Mucosa of descending colon (tissue), 3 donors: ENCODE data around the gene DLGAP1. TPM values are rescaled to one million over a fixed set of nuclear protein-coding genes. Genes with fewer than 3 reads are reported as not detected.

Experiments
- ATAC-seq: fragments of 200-7000 bp; cut with Tn5 transposase; one replicate; pipeline ENCODE4 v1.9.1; 2020; ENCODE audit warnings: mild to moderate bottlenecking, moderate library complexity
- DNase-seq, 3 donors: peaks; one replicate each; pipeline ENCODE4 v3.0.0-alpha.2; 2020
- H3K36me3 ChIP-seq: fragments of 200-600 bp; one replicate; pipeline ENCODE4 v1.8.0; 2021; ENCODE audit warnings: low read depth, mild to moderate bottlenecking
- H3K4me1 ChIP-seq: fragments of 200-600 bp; one replicate; pipeline ENCODE4 v1.8.0; 2021; ENCODE audit warnings: low read depth, mild to moderate bottlenecking
- H3K4me3 ChIP-seq: fragments of 200-600 bp; one replicate; pipeline ENCODE4 v1.8.0; 2021; ENCODE audit warnings: mild to moderate bottlenecking
- H3K9me3 ChIP-seq: fragments of 200-600 bp; one replicate; pipeline ENCODE4 v1.8.0; 2021; ENCODE audit warnings: mild to moderate bottlenecking
- CTCF ChIP-seq: fragments of 200-600 bp; IDR thresholded peaks from one replicate; pipeline ENCODE4 v1.8.0; 2022; ENCODE audit warnings: antibody characterized with exemption, mild to moderate bottlenecking
- intact Hi-C, 2 donors: fragments of 100-400 bp; cut with DNase I in 1 of 2; cut with micrococcal nuclease in 1 of 2; formaldehyde crosslinking; loops; one replicate each; pipeline versions ENCODE4 v1.11.0 to v1.11.1; 2022; cut with DNase I, micrococcal nuclease
- total RNA-seq, 3 donors: library from RNA; stranded (reverse); fragmentation: NEBNext Ultra II Directional in 2 of 3; extraction: Animal tissue kit (Norgen Biotek cat#: 25700) in 2 of 3; gene quantifications; one replicate each; pipeline versions ENCODE4 v1.2.1 to v1.2.4, GENCODE V29; 2021 to 2023
- donor health status: DM: no; HTN: no; CAD: no; lungs with moderate emphysema.
- donor health status: DM: no; HTN: no; CAD: no.
- donor health status: DM: no; HTN: yes; CAD: no.

DLGAP1 gene
- total RNA-seq, 3 donors from 2014 or later = 0.46 to 6.8 (median 4.1) TPM

- H3K4me1 ChIP-seq = no peaks in the 10 kb centered on the region
- no peaks in the 10 kb centered on the region for H3K9me3 ChIP-seq
- no peak for TF ChIP-seq CTCF
- no peak overlapping the region for H3K4me3 ChIP-seq
- no peak for ATAC-seq
- intact Hi-C loops = no loop called here
- H3K36me3 ChIP-seq = no peaks in the 10 kb centered on the region
- DNase-seq = no peak
Measured at GRCh38 chr18:3923750-3924149, 531.4 kb downstream of the DLGAP1 start.

GRCh38 chr18:3921826-3922225 lies 533.3 kb downstream of the DLGAP1 start:
- intact Hi-C loops = no loop called here
- Histone ChIP-seq H3K4me3 (no peak overlapping the region), H3K4me1 (no peaks in the 10 kb centered on the region), H3K9me3 (no peaks in the 10 kb centered on the region), H3K36me3 (no peaks in the 10 kb centered on the region)
- TF ChIP-seq CTCF = no peak
- no peak for DNase-seq
- no peak for ATAC-seq

- H3K4me1 ChIP-seq = no peaks in the 10 kb centered on the region
- DNase-seq (no peak), ATAC-seq (no peak)
- no peaks in the 10 kb centered on the region for H3K36me3 ChIP-seq
- no peaks in the 10 kb centered on the region for H3K9me3 ChIP-seq
- no peak for TF ChIP-seq CTCF
- intact Hi-C loops = no loop called here
- H3K4me3 ChIP-seq = no peak overlapping the region
Measured at GRCh38 chr18:3920832-3921231, 534.3 kb downstream of the DLGAP1 start.

DNA sequence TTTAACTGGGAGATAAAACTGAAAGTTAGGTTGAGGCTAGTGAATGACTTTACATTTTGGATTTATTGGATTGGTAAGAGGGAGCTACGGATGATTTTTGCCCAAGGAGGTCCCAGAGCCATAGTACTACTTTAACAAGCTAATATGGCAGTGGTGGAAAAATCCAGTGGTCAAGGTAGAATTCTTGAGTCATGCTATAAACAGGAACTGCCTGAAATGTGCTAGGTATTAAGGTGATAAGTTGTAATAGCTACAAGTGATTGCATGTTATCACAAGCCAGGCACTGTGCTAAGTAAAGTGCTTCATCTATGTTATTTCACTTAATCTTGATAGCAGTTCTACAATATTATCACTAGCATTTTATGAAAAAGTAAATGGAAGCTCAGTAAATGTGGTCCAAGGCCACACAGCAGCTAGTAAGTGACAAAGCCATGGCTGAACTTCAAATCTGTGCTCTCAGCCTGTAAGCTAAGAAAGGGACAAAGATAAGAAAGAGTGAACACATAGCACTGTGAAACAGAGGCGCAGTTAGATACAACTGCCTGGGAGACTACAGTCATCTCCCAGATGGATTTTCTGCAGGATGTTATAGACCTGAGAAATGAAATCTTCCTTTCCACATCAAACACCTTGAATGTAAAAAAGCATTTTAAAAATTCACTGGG lies 535.6 kb downstream of the DLGAP1 start:
- Histone ChIP-seq H3K36me3 (no peaks in the 10 kb centered on the region), H3K9me3 (no peaks in the 10 kb centered on the region), H3K4me1 (no peaks in the 10 kb centered on the region), H3K4me3 (no peak overlapping the region)
- DNase-seq (no peak), ATAC-seq (no peak)
- intact Hi-C loops = no loop called here
- TF ChIP-seq CTCF = no peak

DNA sequence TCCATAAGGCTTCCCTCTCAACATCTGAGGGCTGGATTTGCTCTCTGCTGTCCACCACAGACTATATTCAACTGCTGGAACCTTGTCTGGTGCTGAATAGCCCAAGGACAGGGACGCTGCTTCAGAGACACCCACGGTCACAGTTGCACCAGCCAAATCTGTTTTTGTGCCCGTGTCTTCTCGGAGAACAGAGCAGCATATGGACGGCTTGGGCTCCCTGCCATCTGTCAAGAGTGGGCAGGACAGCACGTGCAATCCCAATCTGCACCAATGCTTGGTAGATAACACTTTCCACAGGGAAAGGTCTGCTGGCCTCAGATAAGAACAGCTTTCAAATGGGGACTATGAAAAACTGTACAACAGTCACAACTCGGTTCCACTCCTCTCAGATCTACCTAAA lies 539.0 kb downstream of the DLGAP1 start:
- no peak overlapping the region for H3K4me3 ChIP-seq
- no peak for TF ChIP-seq CTCF
- no peaks in the 10 kb centered on the region for H3K4me1 ChIP-seq
- H3K9me3 ChIP-seq = no peaks in the 10 kb centered on the region
- no peaks in the 10 kb centered on the region for H3K36me3 ChIP-seq
- no peak for DNase-seq
- no peak for ATAC-seq
- intact Hi-C loops = no loop called here
